NCI-H1694 treated with DMSO at 0.1 percent for 48 hours (cell line): ENCODE measurements around the gene C1orf167.

Experiments used
- DNase-seq: peaks from one replicate; lab custom pipeline; 2025; lab: John Stamatoyannopoulos, UW

Gene C1orf167

DNA sequence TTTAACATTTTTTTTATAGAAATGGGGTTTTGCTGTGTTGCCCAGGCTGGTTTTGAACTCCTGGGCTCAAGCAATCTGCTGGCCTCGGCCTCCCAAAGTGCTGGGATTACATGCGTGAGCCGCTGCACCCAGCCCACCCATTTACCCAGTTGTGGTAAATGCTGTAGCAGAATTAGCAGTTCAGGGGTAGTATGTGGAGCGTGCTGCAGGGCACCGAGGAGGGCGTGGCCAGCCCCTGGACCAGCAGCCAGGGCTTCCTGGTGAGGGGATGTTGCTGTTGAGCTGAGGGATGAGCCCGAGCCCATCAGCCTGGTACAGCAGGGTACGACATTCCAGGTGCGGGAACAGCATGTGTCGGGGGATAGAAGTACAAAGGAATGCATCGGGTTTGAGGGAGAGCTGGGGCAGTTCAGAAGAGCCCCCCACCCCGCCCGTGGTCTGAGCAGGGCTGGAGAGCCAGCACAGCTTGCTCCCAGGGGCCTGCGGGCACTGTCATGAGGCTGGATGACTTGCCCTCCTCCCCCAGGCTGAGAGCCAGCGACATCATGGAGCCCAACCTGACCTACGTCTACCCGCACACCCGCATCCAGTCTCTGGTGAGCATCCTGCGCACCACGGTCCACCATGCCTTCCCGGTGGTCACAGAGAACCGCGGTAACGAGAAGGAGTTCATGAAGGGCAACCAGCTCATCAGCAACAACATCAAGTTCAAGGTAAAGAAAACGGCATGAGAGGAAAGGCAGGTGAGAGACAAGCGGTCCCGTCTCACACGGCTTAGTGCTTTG lies 73.6 kb downstream of the C1orf167 start:
- no peak for DNase-seq

- DNase-seq: no peak
These were observed 75.2 kb downstream of the C1orf167 start for GRCh38 chr1:11836955-11837766.

- no peak for DNase-seq
These were observed 75.9 kb downstream of the C1orf167 start for GRCh38 chr1:11837767-11838348.

DNA sequence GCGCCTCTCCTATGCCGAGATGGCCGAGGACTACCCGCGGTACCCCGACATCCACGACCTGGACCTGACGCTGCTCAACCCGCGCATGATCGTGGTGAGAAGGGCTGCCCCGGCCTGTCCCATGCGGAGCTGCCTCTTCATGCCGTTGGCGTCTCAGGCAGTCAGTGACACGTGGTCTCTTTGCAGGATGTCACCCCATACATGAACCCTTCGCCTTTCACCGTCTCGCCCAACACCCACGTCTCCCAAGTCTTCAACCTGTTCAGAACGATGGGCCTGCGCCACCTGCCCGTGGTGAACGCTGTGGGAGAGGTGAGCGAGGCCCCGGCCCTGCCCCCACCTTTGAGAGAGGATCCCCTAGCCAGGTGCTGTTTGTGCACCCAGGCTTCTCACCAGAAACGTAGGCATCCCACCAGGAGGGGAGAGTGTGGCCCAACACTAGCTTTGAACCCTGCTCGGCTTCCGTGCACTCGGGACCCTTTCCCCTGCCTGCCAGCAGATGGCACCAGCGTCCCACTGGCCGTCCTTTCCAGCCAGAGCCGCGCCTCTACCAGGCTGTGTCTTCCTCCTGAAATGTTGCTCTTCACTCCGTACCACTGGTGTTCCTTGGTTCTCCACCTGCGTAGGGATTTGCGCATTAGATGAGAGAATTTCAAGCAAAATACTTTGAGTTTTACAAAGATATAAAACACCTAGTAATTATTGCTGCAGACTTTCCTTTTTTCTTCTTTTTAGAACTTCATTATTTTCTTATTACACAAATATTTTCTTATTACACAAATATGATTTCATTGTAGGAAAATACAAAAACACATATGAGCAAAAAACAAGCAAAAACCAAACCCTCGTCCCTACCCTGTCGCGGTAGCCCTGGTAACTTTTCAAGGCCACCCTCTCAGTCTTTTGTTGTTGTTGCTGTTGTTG lies 76.6 kb downstream of the C1orf167 start:
- DNase-seq: peak; percentile 46
